HCT116 (cell line): Measurements from ENCODE around the gene FOXA2. TPM values are rescaled to one million over a fixed set of nuclear protein-coding genes. Genes with fewer than 3 reads are reported as not detected.

Experiments used
- ATAC-seq: fragments of 200-7000 bp; cut with Tn5 transposase; 2 replicates; pipeline ENCODE4 v1.9.1; 2020; ENCODE audit warnings: mild to moderate bottlenecking, moderate library complexity
- BruUV-seq: library from RNA; stranded (reverse); fragments of 400-500 nt; replicated peaks from 2 replicates; lab custom pipeline; 2021; lab: Mats Ljungman, UMichigan
- CTCF ChIA-PET: fragments of 300-600 bp; sonication (Branson Sonifier 250); formaldehyde crosslinking; loops from one replicate; lab custom pipeline; 2021; ENCODE audit warnings: antibody characterized with exemption; lab: Charles Lee
- POLR2A ChIA-PET: fragments of 300-600, 350-600 bp; sonication (Branson Sonifier 250); formaldehyde crosslinking; loops from one replicate; lab custom pipeline; 2021; ENCODE audit warnings: antibody characterized with exemption; lab: Charles Lee
- RAD21 ChIA-PET, 2 experiments: fragments of 300-600 bp; sonication (Branson Sonifier 250); formaldehyde crosslinking; loops; one replicate each; lab custom pipeline; 2023; ENCODE audit warnings: low total read pairs in 2 of 2; ENCODE audit not compliant: uncharacterized antibody in 2 of 2, unreplicated experiment in 2 of 2, low non-redundant PET in 1 of 2; lab: Charles Lee
- DNase-seq: peaks from one replicate; pipeline ENCODE4 v3.0.0-alpha.2; 2010; ENCODE audit warnings: low read depth, low spot score
- H2AFZ ChIP-seq: fragments of 200-600 bp; shearing (Covaris generic), sonication (generic); 2 replicates; pipeline ENCODE4 v1.6.1; 2017; ENCODE audit warnings: low read depth, mixed run types, mixed read lengths, antibody characterized with exemption, low read length; ENCODE audit not compliant: poor library complexity, severe bottlenecking
- H3K27ac ChIP-seq: 2 replicates; pipeline ENCODE4 v1.5.1; 2012; ENCODE audit warnings: low read depth, low read length
- H3K27me3 ChIP-seq: fragments of 200-600 bp; sonication (generic); 2 replicates; pipeline ENCODE4 v1.6.1; 2016; ENCODE audit warnings: mixed run types, low read length, mixed read lengths; ENCODE audit not compliant: insufficient read depth
- H3K36me3 ChIP-seq, 2 experiments: fragments of 200-500 bp in 1 of 2; fragments of 200-600 bp in 1 of 2; sonication (Bioruptor generic) in 1 of 2; sonication (generic) in 1 of 2; 2 replicates each; pipeline versions ENCODE4 v1.5.1 to v1.6.1; 2014 to 2016; ENCODE audit warnings: low read length in 2 of 2, inconsistent platforms in 1 of 2, mixed read lengths in 1 of 2, mixed run types in 1 of 2; ENCODE audit not compliant: insufficient read depth in 2 of 2, control insufficient read depth in 1 of 2
- H3K4me1 ChIP-seq, 2 experiments: fragments of 200-600 bp in 1 of 2; sonication (generic) in 1 of 2; 2 replicates each; pipeline versions ENCODE4 v1.5.1 to v1.6.1; 2012 to 2017; ENCODE audit warnings: low read length in 2 of 2, inconsistent platforms in 1 of 2, mild to moderate bottlenecking in 1 of 2, mixed read lengths in 1 of 2, mixed run types in 1 of 2, moderate library complexity in 1 of 2; ENCODE audit not compliant: insufficient read depth in 2 of 2, control insufficient read depth in 1 of 2
- H3K4me2 ChIP-seq: fragments of 200-600 bp; sonication (generic); 2 replicates; pipeline ENCODE4 v1.6.1; 2017; ENCODE audit warnings: mixed run types, low read length, mixed read lengths
- H3K4me3 ChIP-seq, 2 experiments: fragments of 200-600 bp in 1 of 2; sonication (generic) in 1 of 2; replicated peaks in 1 of 2; 2 replicates each; pipeline ENCODE4 v1.5.1; 2011 to 2016; ENCODE audit warnings: low read length in 2 of 2, control low read depth in 1 of 2, low read depth in 1 of 2, mild to moderate bottlenecking in 1 of 2, mixed read lengths in 1 of 2, mixed run types in 1 of 2
- H3K79me2 ChIP-seq: fragments of 200-600 bp; sonication (generic); 2 replicates; pipeline ENCODE4 v1.6.1; 2017; ENCODE audit warnings: mild to moderate bottlenecking, mixed run types, low read length, moderate library complexity, mixed read lengths; ENCODE audit not compliant: insufficient read depth
- H3K9ac ChIP-seq: fragments of 200-600 bp; sonication (generic); 2 replicates; pipeline ENCODE4 v1.6.1; 2016; ENCODE audit warnings: low read length, mixed read lengths
- H3K9me2 ChIP-seq: fragments of 200-600 bp; sonication (generic), shearing (Covaris generic); 2 replicates; pipeline ENCODE4 v1.6.1; 2017; ENCODE audit warnings: mixed run types, mild to moderate bottlenecking, moderate library complexity; ENCODE audit not compliant: insufficient read depth
- H3K9me3 ChIP-seq, 2 experiments: fragments of 200-500 bp in 1 of 2; fragments of 200-600 bp in 1 of 2; sonication (Bioruptor generic) in 1 of 2; sonication (generic) in 1 of 2; 2 replicates each; pipeline ENCODE4 v1.6.1; 2014 to 2017; ENCODE audit warnings: low read length in 2 of 2, mixed read lengths in 2 of 2, inconsistent platforms in 1 of 2, low read depth in 1 of 2, mild to moderate bottlenecking in 1 of 2, mixed run types in 1 of 2, moderate library complexity in 1 of 2; ENCODE audit not compliant: control insufficient read depth in 1 of 2, insufficient read depth in 1 of 2
- H4K20me1 ChIP-seq: fragments of 200-600 bp; sonication (generic), shearing (Covaris generic); 2 replicates; pipeline ENCODE4 v1.6.1; 2017; ENCODE audit warnings: mixed run types, mild to moderate bottlenecking, moderate library complexity; ENCODE audit not compliant: insufficient read depth
- CBX3 ChIP-seq: IDR thresholded peaks from 2 replicates; pipeline ENCODE4 v1.6.1; 2012; ENCODE audit warnings: low read depth
- EGR1 ChIP-seq: IDR thresholded peaks from 2 replicates; pipeline ENCODE4 v1.6.1; 2012; ENCODE audit warnings: low read depth
- ELF1 ChIP-seq: IDR thresholded peaks from 2 replicates; pipeline ENCODE4 v1.6.1; 2012; ENCODE audit warnings: low read depth, borderline replicate concordance
- EZH2 ChIP-seq: fragments of 200-600 bp; sonication (generic); IDR thresholded peaks from 2 replicates; pipeline ENCODE4 v1.6.1; 2017; ENCODE audit warnings: antibody characterized with exemption, mixed run types
- JUND ChIP-seq: IDR thresholded peaks from 2 replicates; pipeline ENCODE4 v1.6.1; 2012
- POLR2A ChIP-seq: IDR thresholded peaks from 2 replicates; pipeline ENCODE4 v1.7.0; 2011; ENCODE audit warnings: borderline replicate concordance; ENCODE audit not compliant: insufficient read depth, insufficient read length; ENCODE audit errors: extremely low read depth
- POLR2AphosphoS5 ChIP-seq: IDR thresholded peaks from 2 replicates; pipeline ENCODE4 v1.6.1; 2011; ENCODE audit warnings: mild to moderate bottlenecking, low read depth, low read length, moderate library complexity
- RAD21 ChIP-seq: IDR thresholded peaks from 2 replicates; pipeline ENCODE4 v1.6.1; 2012; ENCODE audit warnings: low read depth, mild to moderate bottlenecking
- SIN3A ChIP-seq: IDR thresholded peaks from 2 replicates; pipeline ENCODE4 v1.6.1; 2012; ENCODE audit warnings: low read depth
- SRF ChIP-seq: IDR thresholded peaks from 2 replicates; pipeline ENCODE4 v1.6.1; 2012; ENCODE audit warnings: low read depth
- TCF7L2 ChIP-seq: IDR thresholded peaks from 2 replicates; pipeline ENCODE4 v1.7.0; 2011; ENCODE audit warnings: borderline replicate concordance, inconsistent platforms; ENCODE audit not compliant: insufficient read depth, insufficient read length; ENCODE audit errors: extremely low read depth
- YY1 ChIP-seq: IDR thresholded peaks from 2 replicates; pipeline ENCODE4 v1.6.1; 2011; ENCODE audit warnings: low read length, low read depth, moderate library complexity, mild to moderate bottlenecking; ENCODE audit not compliant: insufficient replicate concordance; ENCODE audit errors: extremely low read depth
- ZFX ChIP-seq: fragments of 450-650 bp; IDR thresholded peaks from 2 replicates; pipeline ENCODE4 v1.6.1; 2017
- intact Hi-C: fragments of 100-400 bp; cut with micrococcal nuclease; formaldehyde crosslinking; loops from 2 replicates; pipeline ENCODE4 v1.10.0; 2022
- total RNA-seq: library from RNA; stranded (reverse); gene quantifications from one replicate; pipeline ENCODE4 v1.2.1, GENCODE V29; 2021; ENCODE audit not compliant: unreplicated experiment
- TF ChIP-seq, protein P1 (sequence below): IDR thresholded peaks from 2 replicates; pipeline ENCODE4 v1.6.1; 2012
- TF ChIP-seq, protein P2 (sequence below), 3 experiments: fragments of 200-600 bp in 1 of 3; sonication (generic) in 1 of 3; IDR thresholded peaks in 2 of 3; conservative IDR thresholded peaks in 1 of 3; 2 replicates each; pipeline ENCODE4 v1.5.1; 2012 to 2017; ENCODE audit warnings: low read depth in 2 of 3, low read length in 2 of 3, antibody characterized with exemption in 1 of 3, borderline replicate concordance in 1 of 3, control low read depth in 1 of 3, mild to moderate bottlenecking in 1 of 3, mixed read lengths in 1 of 3, mixed run types in 1 of 3, moderate library complexity in 1 of 3; ENCODE audit not compliant: insufficient read depth in 1 of 3
- TF ChIP-seq, protein P3 (sequence below): IDR thresholded peaks from 2 replicates; pipeline ENCODE4 v1.6.1; 2011; ENCODE audit warnings: mild to moderate bottlenecking, low read length, moderate library complexity; ENCODE audit not compliant: insufficient replicate concordance; ENCODE audit errors: extremely low read depth
- TF ChIP-seq, protein P4 (sequence below): IDR thresholded peaks from 2 replicates; pipeline ENCODE4 v1.6.1; 2012; ENCODE audit warnings: low read depth

FOXA2 gene
- total RNA-seq, 1 experiment from 2014 or later: 0.10 TPM

DNA sequence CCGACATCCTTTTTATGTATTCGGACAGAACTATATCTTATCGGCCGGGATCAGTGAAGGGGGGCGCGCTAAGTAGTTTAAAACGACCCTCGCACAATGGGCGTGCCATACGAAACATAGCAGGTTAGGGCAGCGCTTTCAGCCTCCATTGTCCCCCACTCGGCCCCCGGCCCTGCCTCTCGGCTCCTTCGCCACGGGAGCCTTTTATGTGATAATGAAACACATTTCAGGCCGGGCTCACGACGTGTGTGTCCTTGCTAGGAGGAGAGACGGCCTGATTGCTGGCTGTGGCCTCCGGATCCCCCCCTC, 5.3 kb downstream of the FOXA2 start:
- H3K9ac ChIP-seq: no peak overlapping the region
- H3K27me3 ChIP-seq: no peaks in the 10 kb centered on the region
- no peaks in the 10 kb centered on the region for H3K9me3 ChIP-seq
- H2AFZ ChIP-seq: no peak overlapping the region
- H3K36me3 ChIP-seq: no peaks in the 10 kb centered on the region
- no peak for ATAC-seq
- DNase-seq: no peak
- no peaks in the 10 kb centered on the region for H4K20me1 ChIP-seq
- no peak for TF ChIP-seq SIN3A
- no peak for TF ChIP-seq RAD21
- TF ChIP-seq JUND: no peak
- no peak for TF ChIP-seq TCF7L2
- no peak for TF ChIP-seq YY1
- no peak for TF ChIP-seq POLR2A
- TF ChIP-seq, protein P1, sequence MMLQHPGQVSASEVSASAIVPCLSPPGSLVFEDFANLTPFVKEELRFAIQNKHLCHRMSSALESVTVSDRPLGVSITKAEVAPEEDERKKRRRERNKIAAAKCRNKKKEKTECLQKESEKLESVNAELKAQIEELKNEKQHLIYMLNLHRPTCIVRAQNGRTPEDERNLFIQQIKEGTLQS: no peak
- no peak for TF ChIP-seq SRF
- TF ChIP-seq, protein P2, sequence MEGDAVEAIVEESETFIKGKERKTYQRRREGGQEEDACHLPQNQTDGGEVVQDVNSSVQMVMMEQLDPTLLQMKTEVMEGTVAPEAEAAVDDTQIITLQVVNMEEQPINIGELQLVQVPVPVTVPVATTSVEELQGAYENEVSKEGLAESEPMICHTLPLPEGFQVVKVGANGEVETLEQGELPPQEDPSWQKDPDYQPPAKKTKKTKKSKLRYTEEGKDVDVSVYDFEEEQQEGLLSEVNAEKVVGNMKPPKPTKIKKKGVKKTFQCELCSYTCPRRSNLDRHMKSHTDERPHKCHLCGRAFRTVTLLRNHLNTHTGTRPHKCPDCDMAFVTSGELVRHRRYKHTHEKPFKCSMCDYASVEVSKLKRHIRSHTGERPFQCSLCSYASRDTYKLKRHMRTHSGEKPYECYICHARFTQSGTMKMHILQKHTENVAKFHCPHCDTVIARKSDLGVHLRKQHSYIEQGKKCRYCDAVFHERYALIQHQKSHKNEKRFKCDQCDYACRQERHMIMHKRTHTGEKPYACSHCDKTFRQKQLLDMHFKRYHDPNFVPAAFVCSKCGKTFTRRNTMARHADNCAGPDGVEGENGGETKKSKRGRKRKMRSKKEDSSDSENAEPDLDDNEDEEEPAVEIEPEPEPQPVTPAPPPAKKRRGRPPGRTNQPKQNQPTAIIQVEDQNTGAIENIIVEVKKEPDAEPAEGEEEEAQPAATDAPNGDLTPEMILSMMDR (IDR thresholded peaks at IDR 0.05 in 2 of 3, conservative IDR thresholded peaks at IDR 0.05 in 1 of 3; ENCODE audit: borderline replicate concordance in 1 of 3, insufficient read depth in 1 of 3, low read depth in 2 of 3, low read length in 2 of 3): no peak
- TF ChIP-seq, protein P3, sequence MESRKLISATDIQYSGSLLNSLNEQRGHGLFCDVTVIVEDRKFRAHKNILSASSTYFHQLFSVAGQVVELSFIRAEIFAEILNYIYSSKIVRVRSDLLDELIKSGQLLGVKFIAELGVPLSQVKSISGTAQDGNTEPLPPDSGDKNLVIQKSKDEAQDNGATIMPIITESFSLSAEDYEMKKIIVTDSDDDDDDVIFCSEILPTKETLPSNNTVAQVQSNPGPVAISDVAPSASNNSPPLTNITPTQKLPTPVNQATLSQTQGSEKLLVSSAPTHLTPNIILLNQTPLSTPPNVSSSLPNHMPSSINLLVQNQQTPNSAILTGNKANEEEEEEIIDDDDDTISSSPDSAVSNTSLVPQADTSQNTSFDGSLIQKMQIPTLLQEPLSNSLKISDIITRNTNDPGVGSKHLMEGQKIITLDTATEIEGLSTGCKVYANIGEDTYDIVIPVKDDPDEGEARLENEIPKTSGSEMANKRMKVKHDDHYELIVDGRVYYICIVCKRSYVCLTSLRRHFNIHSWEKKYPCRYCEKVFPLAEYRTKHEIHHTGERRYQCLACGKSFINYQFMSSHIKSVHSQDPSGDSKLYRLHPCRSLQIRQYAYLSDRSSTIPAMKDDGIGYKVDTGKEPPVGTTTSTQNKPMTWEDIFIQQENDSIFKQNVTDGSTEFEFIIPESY: no peak
- no peak for TF ChIP-seq CBX3
- TF ChIP-seq POLR2AphosphoS5: no peak
- no peak for TF ChIP-seq EZH2
- TF ChIP-seq, protein P4, sequence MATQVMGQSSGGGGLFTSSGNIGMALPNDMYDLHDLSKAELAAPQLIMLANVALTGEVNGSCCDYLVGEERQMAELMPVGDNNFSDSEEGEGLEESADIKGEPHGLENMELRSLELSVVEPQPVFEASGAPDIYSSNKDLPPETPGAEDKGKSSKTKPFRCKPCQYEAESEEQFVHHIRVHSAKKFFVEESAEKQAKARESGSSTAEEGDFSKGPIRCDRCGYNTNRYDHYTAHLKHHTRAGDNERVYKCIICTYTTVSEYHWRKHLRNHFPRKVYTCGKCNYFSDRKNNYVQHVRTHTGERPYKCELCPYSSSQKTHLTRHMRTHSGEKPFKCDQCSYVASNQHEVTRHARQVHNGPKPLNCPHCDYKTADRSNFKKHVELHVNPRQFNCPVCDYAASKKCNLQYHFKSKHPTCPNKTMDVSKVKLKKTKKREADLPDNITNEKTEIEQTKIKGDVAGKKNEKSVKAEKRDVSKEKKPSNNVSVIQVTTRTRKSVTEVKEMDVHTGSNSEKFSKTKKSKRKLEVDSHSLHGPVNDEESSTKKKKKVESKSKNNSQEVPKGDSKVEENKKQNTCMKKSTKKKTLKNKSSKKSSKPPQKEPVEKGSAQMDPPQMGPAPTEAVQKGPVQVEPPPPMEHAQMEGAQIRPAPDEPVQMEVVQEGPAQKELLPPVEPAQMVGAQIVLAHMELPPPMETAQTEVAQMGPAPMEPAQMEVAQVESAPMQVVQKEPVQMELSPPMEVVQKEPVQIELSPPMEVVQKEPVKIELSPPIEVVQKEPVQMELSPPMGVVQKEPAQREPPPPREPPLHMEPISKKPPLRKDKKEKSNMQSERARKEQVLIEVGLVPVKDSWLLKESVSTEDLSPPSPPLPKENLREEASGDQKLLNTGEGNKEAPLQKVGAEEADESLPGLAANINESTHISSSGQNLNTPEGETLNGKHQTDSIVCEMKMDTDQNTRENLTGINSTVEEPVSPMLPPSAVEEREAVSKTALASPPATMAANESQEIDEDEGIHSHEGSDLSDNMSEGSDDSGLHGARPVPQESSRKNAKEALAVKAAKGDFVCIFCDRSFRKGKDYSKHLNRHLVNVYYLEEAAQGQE: no peak
- TF ChIP-seq EGR1: no peak
- TF ChIP-seq ELF1: no peak
- TF ChIP-seq ZFX: no peak
- no TSS peak for BruUV-seq
- POLR2A ChIA-PET: no interaction called here
- H3K27ac ChIP-seq: no peak overlapping the region
- no peaks in the 10 kb centered on the region for H3K9me2 ChIP-seq
- no peak overlapping the region for H3K4me3 ChIP-seq
- intact Hi-C loops: no loop called here
- no peaks in the 10 kb centered on the region for H3K79me2 ChIP-seq
- no peak overlapping the region for H3K4me2 ChIP-seq
- no peaks in the 10 kb centered on the region for H3K4me1 ChIP-seq
- CTCF ChIA-PET: no interaction called here
- RAD21 ChIA-PET: no interaction called here
